OCI-LY3 (cell line): ENCODE data around the gene RRM1.

ENCODE experiments used
- EZH2phosphoT487 ChIP-seq: fragments of 200-600 bp; shearing (Covaris generic); IDR thresholded peaks from 2 replicates; pipeline ENCODE4 v1.6.1; 2018; ENCODE audit warnings: antibody characterized with exemption, mixed run types, low read depth
- TF ChIP-seq, protein P1 (sequence below): fragments of 200-600, 300-600 bp; sonication (generic); IDR thresholded peaks from 2 replicates; pipeline ENCODE4 v1.5.1; 2014; ENCODE audit warnings: antibody characterized with exemption, low read length, low read depth

DNA sequence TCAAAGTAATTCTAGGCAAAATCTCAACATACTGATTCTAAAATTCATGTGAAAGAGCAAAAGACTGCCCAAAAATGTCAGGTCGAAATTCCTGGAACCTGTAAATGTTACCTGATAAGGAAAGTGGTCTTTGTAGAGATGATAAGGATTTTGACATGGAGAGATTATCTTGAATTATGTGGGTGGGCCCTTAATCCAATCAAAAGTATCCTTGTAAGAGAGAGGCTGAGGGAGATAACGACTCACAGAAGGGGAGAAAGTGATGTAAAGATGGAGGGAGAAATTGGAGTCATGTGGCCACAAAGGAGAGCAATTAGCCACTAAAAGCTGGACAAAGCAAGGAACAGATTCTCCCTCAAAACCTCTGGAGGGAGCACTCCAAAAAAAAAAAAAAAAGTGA, 20.5 kb downstream of the RRM1 start:
- TF ChIP-seq, protein P1, sequence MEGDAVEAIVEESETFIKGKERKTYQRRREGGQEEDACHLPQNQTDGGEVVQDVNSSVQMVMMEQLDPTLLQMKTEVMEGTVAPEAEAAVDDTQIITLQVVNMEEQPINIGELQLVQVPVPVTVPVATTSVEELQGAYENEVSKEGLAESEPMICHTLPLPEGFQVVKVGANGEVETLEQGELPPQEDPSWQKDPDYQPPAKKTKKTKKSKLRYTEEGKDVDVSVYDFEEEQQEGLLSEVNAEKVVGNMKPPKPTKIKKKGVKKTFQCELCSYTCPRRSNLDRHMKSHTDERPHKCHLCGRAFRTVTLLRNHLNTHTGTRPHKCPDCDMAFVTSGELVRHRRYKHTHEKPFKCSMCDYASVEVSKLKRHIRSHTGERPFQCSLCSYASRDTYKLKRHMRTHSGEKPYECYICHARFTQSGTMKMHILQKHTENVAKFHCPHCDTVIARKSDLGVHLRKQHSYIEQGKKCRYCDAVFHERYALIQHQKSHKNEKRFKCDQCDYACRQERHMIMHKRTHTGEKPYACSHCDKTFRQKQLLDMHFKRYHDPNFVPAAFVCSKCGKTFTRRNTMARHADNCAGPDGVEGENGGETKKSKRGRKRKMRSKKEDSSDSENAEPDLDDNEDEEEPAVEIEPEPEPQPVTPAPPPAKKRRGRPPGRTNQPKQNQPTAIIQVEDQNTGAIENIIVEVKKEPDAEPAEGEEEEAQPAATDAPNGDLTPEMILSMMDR = no peak
- TF ChIP-seq EZH2phosphoT487 = no peak
